ENCODE results near the gene CASS4. TPM values are rescaled to one million over a fixed set of nuclear protein-coding genes. Genes with fewer than 3 reads are reported as not detected.
"Not testable (repeated sequence)": the region's sequence is repeated elsewhere in the genome, so short reads cannot be mapped to it uniquely, and the experiment has no call there.

CASS4 gene
- total and polyA plus RNA-seq, 4 donors = 0.20 to 3.4 (median 1.8) TPM

DNA sequence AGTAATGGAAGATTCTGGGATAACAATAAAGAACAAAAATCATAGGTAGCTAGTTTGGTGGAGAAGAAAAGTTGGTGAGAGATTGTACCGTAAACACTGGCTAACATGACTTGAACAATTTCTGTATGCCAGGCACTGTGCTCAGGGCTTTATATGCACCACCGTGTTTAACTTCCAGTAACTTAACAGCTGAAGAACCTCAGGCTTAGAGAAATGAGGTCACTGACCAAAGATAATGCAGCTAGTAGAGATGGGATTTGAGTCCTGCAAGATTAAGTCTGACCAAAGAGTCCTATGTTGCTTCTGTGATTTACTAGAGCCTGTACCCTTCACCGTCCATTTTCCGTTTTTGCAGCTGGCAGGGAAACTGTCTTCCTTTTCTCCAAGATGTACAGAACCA is 16.9 kb upstream of the CASS4 start:
- H3K27ac ChIP-seq (ENCODE audit: low read depth in 1 of 2, low read length in 2 of 2) = no peak overlapping the region
- peaks cover 0 to 3% of the 10 kb centered on the region in 2 donors for H3K4me1 ChIP-seq (ENCODE audit: control insufficient read depth in 1 of 2, insufficient read depth in 2 of 2, low read length in 2 of 2)
- intact Hi-C loops (cut with DNase I) = no loop called here
- H3K4me3 ChIP-seq (ENCODE audit: low read length in 2 of 2) = no peak overlapping the region
- ATAC-seq (ENCODE audit: low FRiP score) (no peak), DNase-seq (no peak)
- WGBS, 2 donors = 82 to 85% methylated on average over 4 of the region's 4 CpGs
- no peaks in the 10 kb centered on the region for H3K27me3 ChIP-seq (ENCODE audit: control insufficient read depth in 1 of 2, insufficient read depth in 2 of 2, low read length in 1 of 2)
- H3K36me3 ChIP-seq (ENCODE audit: control insufficient read depth in 1 of 2, insufficient read depth in 2 of 2, low read length in 1 of 2) = peaks cover 7 to 12% of the 10 kb centered on the region in 2 donors
- no peaks in the 10 kb centered on the region for H3K9me3 ChIP-seq (ENCODE audit: control insufficient read depth, low read length)

DNA sequence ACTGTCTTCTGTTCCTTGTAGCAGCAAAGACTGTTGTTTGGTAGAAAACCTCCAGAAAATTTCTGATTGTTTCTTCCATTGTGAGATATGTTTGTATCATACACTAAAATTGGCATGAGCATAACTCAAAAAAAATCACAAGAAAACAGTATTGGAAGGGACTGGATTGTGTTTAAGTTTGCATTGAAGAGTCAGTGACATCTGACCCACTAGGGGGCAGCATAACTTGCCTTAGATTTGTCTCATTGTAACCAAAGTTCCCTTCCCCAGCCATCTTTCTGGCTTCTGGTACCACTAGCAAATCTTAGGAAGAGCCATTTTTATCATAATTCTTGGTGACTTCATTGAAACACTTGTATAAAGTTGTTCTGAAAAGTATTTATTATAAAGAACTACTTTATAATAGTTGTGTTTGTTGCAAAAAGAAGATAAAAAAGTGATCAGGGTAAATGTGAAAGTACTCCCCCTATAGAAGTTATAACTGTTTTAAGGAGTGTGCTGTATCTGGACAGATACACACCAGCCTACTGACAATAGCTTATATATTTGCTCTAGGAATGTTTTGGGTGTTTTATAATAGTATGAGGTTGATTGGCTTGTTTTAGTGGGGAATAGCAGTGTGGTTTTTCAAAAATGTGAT is 11.9 kb upstream of the CASS4 start:
- no peak for DNase-seq
- no peak for ATAC-seq (ENCODE audit: low FRiP score)
- Histone ChIP-seq H3K27me3 (ENCODE audit: control insufficient read depth in 1 of 2, insufficient read depth in 2 of 2, low read length in 1 of 2) (no peaks in the 10 kb centered on the region), H3K27ac (ENCODE audit: low read depth in 1 of 2, low read length in 2 of 2) (no peak overlapping the region), H3K36me3 (ENCODE audit: control insufficient read depth in 1 of 2, insufficient read depth in 2 of 2, low read length in 1 of 2) (peaks cover 12% of the 10 kb centered on the region in 2 donors), H3K9me3 (ENCODE audit: control insufficient read depth, low read length) (no peaks in the 10 kb centered on the region), H3K4me3 (ENCODE audit: low read length in 2 of 2) (no peak overlapping the region), H3K4me1 (ENCODE audit: control insufficient read depth in 1 of 2, insufficient read depth in 2 of 2, low read length in 2 of 2) (peaks cover 0 to 2% of the 10 kb centered on the region in 2 donors)
- intact Hi-C loops (cut with DNase I) = no loop called here

DNA sequence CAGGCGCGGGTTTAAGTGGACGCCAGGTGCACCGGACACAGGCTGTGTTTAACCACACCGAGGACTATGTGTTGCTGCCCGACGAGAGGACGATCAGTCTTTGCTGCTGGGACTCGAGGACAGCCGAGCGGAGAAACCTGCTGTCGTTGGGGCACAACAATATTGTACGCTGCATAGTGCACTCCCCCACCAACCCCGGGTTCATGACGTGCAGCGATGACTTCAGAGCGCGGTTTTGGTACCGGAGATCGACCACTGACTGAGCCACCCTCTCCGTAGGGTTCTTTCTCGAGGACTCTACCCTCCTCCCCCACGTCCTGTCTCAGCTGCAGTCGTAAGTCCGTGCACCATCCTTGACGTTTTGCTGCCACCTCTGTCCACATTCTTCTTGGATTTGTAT is 8.6 kb upstream of the CASS4 start:
- Histone ChIP-seq H3K27ac (ENCODE audit: low read depth in 1 of 2, low read length in 2 of 2) (no peak overlapping the region), H3K27me3 (ENCODE audit: control insufficient read depth in 1 of 2, insufficient read depth in 2 of 2, low read length in 1 of 2) (no peaks in the 10 kb centered on the region), H3K4me3 (ENCODE audit: low read length in 2 of 2) (no peak overlapping the region), H3K36me3 (ENCODE audit: control insufficient read depth in 1 of 2, insufficient read depth in 2 of 2, low read length in 1 of 2) (peaks cover 7 to 12% of the 10 kb centered on the region in 2 donors), H3K4me1 (ENCODE audit: control insufficient read depth in 1 of 2, insufficient read depth in 2 of 2, low read length in 2 of 2) (peaks cover 0 to 2% of the 10 kb centered on the region in 2 donors), H3K9me3 (ENCODE audit: control insufficient read depth, low read length) (no peaks in the 10 kb centered on the region)
- intact Hi-C loops (cut with DNase I) = no loop called here
- ATAC-seq (ENCODE audit: low FRiP score) = no peak
- no peak for DNase-seq
- 93 to 94% methylated on average over 26 of the region's 26 CpGs for WGBS, 2 donors

DNA sequence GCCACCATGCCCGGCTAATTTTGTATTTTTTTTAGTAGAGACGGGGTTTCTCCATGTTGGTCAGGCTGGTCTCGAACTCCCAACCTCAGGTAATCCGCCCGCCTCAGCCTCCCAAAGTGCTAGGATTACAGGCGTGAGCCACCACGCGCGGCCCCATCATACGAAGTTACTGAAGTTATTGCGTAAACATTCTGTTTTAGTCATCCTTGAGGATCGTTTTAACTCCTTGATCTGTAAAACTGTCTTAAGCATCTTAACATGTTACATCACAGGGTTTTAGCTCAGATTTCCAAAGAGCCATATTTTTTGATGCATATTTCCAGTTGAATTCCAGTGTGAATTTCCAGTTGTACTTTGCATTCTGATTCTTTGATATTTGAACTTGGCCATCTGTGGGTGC is 6.7 kb upstream of the CASS4 start:
- intact Hi-C loops (cut with DNase I); H3K4me3 ChIP-seq (ENCODE audit: low read length in 2 of 2); ATAC-seq (ENCODE audit: low FRiP score); H3K4me1 ChIP-seq (ENCODE audit: control insufficient read depth in 1 of 2, insufficient read depth in 2 of 2, low read length in 2 of 2); H3K36me3 ChIP-seq (ENCODE audit: control insufficient read depth in 1 of 2, insufficient read depth in 2 of 2, low read length in 1 of 2); H3K9me3 ChIP-seq (ENCODE audit: control insufficient read depth, low read length); H3K27ac ChIP-seq (ENCODE audit: low read depth in 1 of 2, low read length in 2 of 2); DNase-seq; H3K27me3 ChIP-seq (ENCODE audit: control insufficient read depth in 1 of 2, insufficient read depth in 2 of 2, low read length in 1 of 2): not testable (repeated sequence)
- 94 to 96% methylated on average over 12 of the region's 12 CpGs for WGBS, 2 donors

DNA sequence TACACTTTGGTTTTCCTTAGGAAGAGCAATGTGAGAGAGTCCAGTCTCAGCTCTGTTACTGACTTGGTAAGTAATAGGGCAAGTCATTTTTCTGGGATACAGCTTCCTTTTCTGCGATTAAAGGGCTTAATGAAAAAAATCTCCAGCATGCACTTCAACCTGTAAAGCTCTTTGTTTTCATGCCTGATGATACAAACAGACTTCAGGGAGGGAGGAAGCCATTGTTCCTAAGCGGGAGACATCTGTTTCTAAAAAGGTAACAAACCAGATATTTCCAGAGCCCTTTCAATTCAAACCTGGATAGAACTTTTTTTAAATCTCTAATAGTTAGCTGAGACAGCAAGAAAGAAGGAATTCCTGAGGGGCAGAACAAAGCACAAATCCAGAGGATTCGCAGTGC is 5.2 kb upstream of the CASS4 start:
- WGBS, 2 donors = 93 to 95% methylated on average over 3 of the region's 3 CpGs
- no peak overlapping the region for H3K4me3 ChIP-seq (ENCODE audit: low read length in 2 of 2)
- H3K36me3 ChIP-seq (ENCODE audit: control insufficient read depth in 1 of 2, insufficient read depth in 2 of 2, low read length in 1 of 2) = peaks cover 3 to 6% of the 10 kb centered on the region in 2 donors
- no peak for ATAC-seq (ENCODE audit: low FRiP score)
- no peaks in the 10 kb centered on the region for H3K9me3 ChIP-seq (ENCODE audit: control insufficient read depth, low read length)
- H3K27me3 ChIP-seq (ENCODE audit: control insufficient read depth in 1 of 2, insufficient read depth in 2 of 2, low read length in 1 of 2) = no peaks in the 10 kb centered on the region
- H3K27ac ChIP-seq (ENCODE audit: low read depth in 1 of 2, low read length in 2 of 2) = no peak overlapping the region
- DNase-seq = no peak
- intact Hi-C loops (cut with DNase I) = no loop called here
- H3K4me1 ChIP-seq (ENCODE audit: control insufficient read depth in 1 of 2, insufficient read depth in 2 of 2, low read length in 2 of 2) = no peaks in the 10 kb centered on the region

DNA sequence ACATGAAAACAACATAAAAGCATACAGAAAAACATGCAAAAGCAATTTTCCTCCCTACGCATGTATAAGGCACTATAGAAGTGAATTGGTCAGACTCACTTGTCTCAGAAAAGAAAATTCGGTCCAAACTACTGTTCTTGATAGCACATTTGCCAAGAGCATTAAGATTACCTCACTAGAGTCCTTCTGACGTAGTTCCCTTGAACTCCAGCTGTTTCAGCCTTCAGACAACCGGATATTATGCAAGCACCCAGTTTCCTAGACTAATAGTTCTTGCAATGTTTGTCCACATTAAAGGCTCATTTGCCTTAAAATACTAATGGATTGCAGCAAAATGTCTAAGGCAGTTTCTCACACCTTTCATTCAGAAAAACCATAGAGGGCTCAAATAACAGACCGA is 2.5 kb upstream of the CASS4 start:
- no peaks in the 10 kb centered on the region for H3K27me3 ChIP-seq (ENCODE audit: control insufficient read depth in 1 of 2, insufficient read depth in 2 of 2, low read length in 1 of 2)
- no peaks in the 10 kb centered on the region for H3K4me1 ChIP-seq (ENCODE audit: control insufficient read depth in 1 of 2, insufficient read depth in 2 of 2, low read length in 2 of 2)
- peaks cover 3 to 4% of the 10 kb centered on the region in 2 donors for H3K36me3 ChIP-seq (ENCODE audit: control insufficient read depth in 1 of 2, insufficient read depth in 2 of 2, low read length in 1 of 2)
- no peak for ATAC-seq (ENCODE audit: low FRiP score)
- H3K9me3 ChIP-seq (ENCODE audit: control insufficient read depth, low read length) = no peaks in the 10 kb centered on the region
- DNase-seq = no peak
- no peak overlapping the region for H3K27ac ChIP-seq (ENCODE audit: low read depth in 1 of 2, low read length in 2 of 2)
- 83 to 85% methylated on average over 5 of the region's 5 CpGs for WGBS, 2 donors
- no peak overlapping the region for H3K4me3 ChIP-seq (ENCODE audit: low read length in 2 of 2)
- intact Hi-C loops (cut with DNase I) = no loop called here

DNA sequence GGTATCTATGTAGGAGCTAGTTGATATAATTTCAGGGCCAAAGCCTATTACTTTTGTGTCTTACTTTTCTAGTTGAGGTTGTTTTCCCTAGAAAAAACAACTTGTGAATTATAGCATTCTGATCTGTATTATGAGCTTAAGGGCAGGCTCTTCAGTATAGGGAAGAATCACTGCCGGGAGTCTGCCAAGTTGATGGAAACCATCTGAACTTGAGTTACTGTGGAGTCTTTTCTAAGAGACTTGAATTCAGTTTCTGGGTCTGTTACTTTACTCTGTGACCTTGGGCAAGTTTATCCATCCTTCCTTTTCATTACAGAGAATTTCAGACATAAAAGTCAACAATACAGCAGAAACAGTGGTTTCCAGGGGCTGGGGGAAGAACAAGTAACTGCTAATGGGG is 2.1 kb upstream of the CASS4 start:
- Histone ChIP-seq H3K36me3 (ENCODE audit: control insufficient read depth in 1 of 2, insufficient read depth in 2 of 2, low read length in 1 of 2) (peaks cover 3 to 4% of the 10 kb centered on the region in 2 donors), H3K4me1 (ENCODE audit: control insufficient read depth in 1 of 2, insufficient read depth in 2 of 2, low read length in 2 of 2) (no peaks in the 10 kb centered on the region), H3K4me3 (ENCODE audit: low read length in 2 of 2) (no peak overlapping the region), H3K27ac (ENCODE audit: low read depth in 1 of 2, low read length in 2 of 2) (no peak overlapping the region), H3K27me3 (ENCODE audit: control insufficient read depth in 1 of 2, insufficient read depth in 2 of 2, low read length in 1 of 2) (no peaks in the 10 kb centered on the region), H3K9me3 (ENCODE audit: control insufficient read depth, low read length) (no peaks in the 10 kb centered on the region)
- no peak for ATAC-seq (ENCODE audit: low FRiP score)
- WGBS, 2 donors = 42 to 92% methylated on average over 1 of the region's 1 CpG
- DNase-seq = no peak
- intact Hi-C loops (cut with DNase I) = no loop called here

DNA sequence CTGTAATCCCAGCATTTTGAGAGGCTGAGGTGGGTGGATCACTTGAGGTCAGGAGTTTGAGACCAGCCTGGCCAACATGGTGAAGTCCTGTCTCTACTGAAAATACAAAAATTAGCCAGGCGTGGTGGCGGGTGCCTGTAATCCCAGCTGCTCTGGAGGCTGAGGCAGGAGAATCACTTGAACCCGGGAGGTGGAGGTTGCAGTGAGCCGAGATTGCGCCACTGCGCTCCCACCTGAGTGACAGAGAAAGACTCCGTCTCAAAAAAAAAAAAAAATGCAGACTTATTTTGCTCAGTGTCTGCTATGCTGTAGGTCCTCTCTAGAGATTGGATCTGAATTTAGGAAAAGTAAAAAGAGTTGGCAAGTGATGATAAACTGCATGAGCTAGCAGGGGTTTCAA is 773 bp upstream of the CASS4 start:
- intact Hi-C loops (cut with DNase I); H3K9me3 ChIP-seq (ENCODE audit: control insufficient read depth, low read length); H3K4me3 ChIP-seq (ENCODE audit: low read length in 2 of 2); H3K27me3 ChIP-seq (ENCODE audit: control insufficient read depth in 1 of 2, insufficient read depth in 2 of 2, low read length in 1 of 2); ATAC-seq (ENCODE audit: low FRiP score); DNase-seq; H3K4me1 ChIP-seq (ENCODE audit: control insufficient read depth in 1 of 2, insufficient read depth in 2 of 2, low read length in 2 of 2); H3K36me3 ChIP-seq (ENCODE audit: control insufficient read depth in 1 of 2, insufficient read depth in 2 of 2, low read length in 1 of 2); H3K27ac ChIP-seq (ENCODE audit: low read depth in 1 of 2, low read length in 2 of 2): not testable (repeated sequence)
- 96 to 97% methylated on average over 7 of the region's 7 CpGs for WGBS, 2 donors

DNA sequence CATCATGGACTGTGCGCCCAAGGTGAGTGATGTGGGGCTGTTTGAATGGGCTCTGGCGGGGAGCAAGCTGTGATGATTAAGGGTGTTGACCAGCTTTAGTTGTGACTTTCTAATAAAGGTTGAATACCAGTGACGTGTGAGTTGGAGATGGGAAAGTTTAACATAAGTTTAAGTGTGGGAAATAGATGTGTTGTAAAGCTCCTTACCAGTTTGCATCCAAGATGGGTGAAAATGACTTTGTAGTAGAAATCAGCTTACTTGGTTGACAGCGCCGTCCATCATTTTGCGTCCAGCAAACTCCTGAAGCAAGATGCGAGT is 372 bp downstream of the CASS4 start:
- Histone ChIP-seq H3K4me1 (ENCODE audit: control insufficient read depth in 1 of 2, insufficient read depth in 2 of 2, low read length in 2 of 2) (no peaks in the 10 kb centered on the region), H3K9me3 (ENCODE audit: control insufficient read depth, low read length) (no peaks in the 10 kb centered on the region), H3K27me3 (ENCODE audit: control insufficient read depth in 1 of 2, insufficient read depth in 2 of 2, low read length in 1 of 2) (no peaks in the 10 kb centered on the region), H3K36me3 (ENCODE audit: control insufficient read depth in 1 of 2, insufficient read depth in 2 of 2, low read length in 1 of 2) (no peaks in the 10 kb centered on the region), H3K4me3 (ENCODE audit: low read length in 2 of 2) (no peak overlapping the region), H3K27ac (ENCODE audit: low read depth in 1 of 2, low read length in 2 of 2) (no peak overlapping the region)
- DNase-seq (no peak), ATAC-seq (ENCODE audit: low FRiP score) (no peak)
- intact Hi-C loops (cut with DNase I) = no loop called here
- 88 to 91% methylated on average over 7 of the region's 7 CpGs for WGBS, 2 donors
